ENCODE measurements around the gene RBM17.
A peak's percentile ranks its signal among the peaks of the same experiment; 100 is the strongest.

Gene RBM17

GRCh38 chr10:6110136-6110535, 21.3 kb downstream of the RBM17 start:
- no peak for TF ChIP-seq FOXM1 (IDR thresholded peaks at IDR 0.05; ENCODE audit: borderline replicate concordance, low read depth)
- TF ChIP-seq TAF1 (IDR thresholded peaks at IDR 0.05; ENCODE audit: low read depth) = no peak
- TF ChIP-seq CEBPB (IDR thresholded peaks at IDR 0.05) = no peak
- TF ChIP-seq NFIC (IDR thresholded peaks at IDR 0.05) = no peak
- no peak for TF ChIP-seq RAD21 (IDR thresholded peaks at IDR 0.05; ENCODE audit: low read depth)
- no peak for TF ChIP-seq EGR1 (IDR thresholded peaks at IDR 0.05)
- no peak for TF ChIP-seq YY1 (IDR thresholded peaks at IDR 0.05; ENCODE audit: low read depth)
- no peak for TF ChIP-seq REST (IDR thresholded peaks at IDR 0.05; ENCODE audit: low read depth)

- no peak for TF ChIP-seq REST (IDR thresholded peaks at IDR 0.05; ENCODE audit: low read depth)
- TF ChIP-seq ZBTB7A (IDR thresholded peaks at IDR 0.05; ENCODE audit: low read depth) = no peak
- no peak for TF ChIP-seq EP300 (IDR thresholded peaks at IDR 0.05; ENCODE audit: borderline replicate concordance)
- TF ChIP-seq TAF1 (IDR thresholded peaks at IDR 0.05; ENCODE audit: low read depth) = no peak
- TF ChIP-seq TCF12 (IDR thresholded peaks at IDR 0.05; ENCODE audit: low read depth) = no peak
- TF ChIP-seq CEBPB (IDR thresholded peaks at IDR 0.05) = no peak
- no peak for TF ChIP-seq TEAD4 (IDR thresholded peaks at IDR 0.05)
- no peak for TF ChIP-seq CREB1 (IDR thresholded peaks at IDR 0.05; ENCODE audit: low read depth)
- TF ChIP-seq MAX (IDR thresholded peaks at IDR 0.05) = no peak
- TF ChIP-seq USF1 (IDR thresholded peaks at IDR 0.05) = no peak
- no peak for TF ChIP-seq FOXM1 (IDR thresholded peaks at IDR 0.05; ENCODE audit: borderline replicate concordance, low read depth)
- no peak for TF ChIP-seq RAD21 (IDR thresholded peaks at IDR 0.05; ENCODE audit: low read depth)
- no peak for TF ChIP-seq YY1 (IDR thresholded peaks at IDR 0.05; ENCODE audit: low read depth)
- no peak for TF ChIP-seq NFIC (IDR thresholded peaks at IDR 0.05)
Observed at GRCh38 chr10:6112893-6113292, 24.1 kb downstream of the RBM17 start.

- no peak for TF ChIP-seq TCF12 (IDR thresholded peaks at IDR 0.05; ENCODE audit: low read depth)
Observed at GRCh38 chr10:6114299-6114698, 25.5 kb downstream of the RBM17 start.

GRCh38 chr10:6114805-6115341, 26.0 kb downstream of the RBM17 start:
- TF ChIP-seq NFIC (IDR thresholded peaks at IDR 0.05) (0 out of 2 replicates have a peak, but pooled peaks have one; percentile 22), TEAD4 (IDR thresholded peaks at IDR 0.05) (no peak)

- TF ChIP-seq MAX (IDR thresholded peaks at IDR 0.05) (no peak), CEBPB (IDR thresholded peaks at IDR 0.05) (no peak), REST (IDR thresholded peaks at IDR 0.05; ENCODE audit: low read depth) (no peak), EGR1 (IDR thresholded peaks at IDR 0.05) (no peak), TEAD4 (IDR thresholded peaks at IDR 0.05) (no peak), RAD21 (IDR thresholded peaks at IDR 0.05; ENCODE audit: low read depth) (no peak), FOXM1 (IDR thresholded peaks at IDR 0.05; ENCODE audit: borderline replicate concordance, low read depth) (no peak), CREB1 (IDR thresholded peaks at IDR 0.05; ENCODE audit: low read depth) (no peak), YY1 (IDR thresholded peaks at IDR 0.05; ENCODE audit: low read depth) (no peak), TCF12 (IDR thresholded peaks at IDR 0.05; ENCODE audit: low read depth) (no peak), NFIC (IDR thresholded peaks at IDR 0.05) (no peak), ZBTB7A (IDR thresholded peaks at IDR 0.05; ENCODE audit: low read depth) (no peak), TAF1 (IDR thresholded peaks at IDR 0.05; ENCODE audit: low read depth) (no peak)
Observed at GRCh38 chr10:6115411-6115810, 26.6 kb downstream of the RBM17 start.
